ENCODE data around the gene FAM184A. TPM values are rescaled to one million over a fixed set of nuclear protein-coding genes. Genes with fewer than 3 reads are reported as not detected.
A peak's percentile ranks its signal among the peaks of the same experiment; 100 is the strongest.
"Not testable (repeated sequence)": the region's sequence is repeated elsewhere in the genome, so short reads cannot be mapped to it uniquely, and the experiment has no call there.

The FAM184A gene
- total and polyA plus RNA-seq, 8 donors, result 13.3 to 120 (median 88.2) TPM

DNA sequence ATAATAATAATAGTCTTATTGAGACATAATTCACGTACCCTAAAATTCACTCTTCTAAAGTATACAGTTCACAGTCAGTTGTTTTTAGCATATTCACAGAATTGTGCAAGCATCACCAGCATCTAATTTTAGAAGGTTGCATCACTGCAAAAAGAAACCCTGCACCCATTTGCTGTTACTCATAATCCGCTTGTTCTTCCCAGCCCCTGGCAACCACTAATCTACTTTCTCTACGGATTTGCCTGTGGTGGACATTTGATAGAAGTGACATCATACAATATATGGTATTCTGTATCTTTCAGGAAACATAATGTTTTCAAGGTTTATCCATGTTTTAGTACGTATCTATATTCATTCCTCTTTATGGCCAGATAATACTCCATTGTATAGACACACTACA lies 41.5 kb upstream of the FAM184A start:
- no peak for DNase-seq
- no peaks in the 10 kb centered on the region for H3K27me3 ChIP-seq
- no peak overlapping the region for H3K27ac ChIP-seq
- no peaks in the 10 kb centered on the region for H3K9me3 ChIP-seq
- ATAC-seq, result peak; percentile 53
- no peak overlapping the region for H3K4me3 ChIP-seq
- TF ChIP-seq, protein P1, sequence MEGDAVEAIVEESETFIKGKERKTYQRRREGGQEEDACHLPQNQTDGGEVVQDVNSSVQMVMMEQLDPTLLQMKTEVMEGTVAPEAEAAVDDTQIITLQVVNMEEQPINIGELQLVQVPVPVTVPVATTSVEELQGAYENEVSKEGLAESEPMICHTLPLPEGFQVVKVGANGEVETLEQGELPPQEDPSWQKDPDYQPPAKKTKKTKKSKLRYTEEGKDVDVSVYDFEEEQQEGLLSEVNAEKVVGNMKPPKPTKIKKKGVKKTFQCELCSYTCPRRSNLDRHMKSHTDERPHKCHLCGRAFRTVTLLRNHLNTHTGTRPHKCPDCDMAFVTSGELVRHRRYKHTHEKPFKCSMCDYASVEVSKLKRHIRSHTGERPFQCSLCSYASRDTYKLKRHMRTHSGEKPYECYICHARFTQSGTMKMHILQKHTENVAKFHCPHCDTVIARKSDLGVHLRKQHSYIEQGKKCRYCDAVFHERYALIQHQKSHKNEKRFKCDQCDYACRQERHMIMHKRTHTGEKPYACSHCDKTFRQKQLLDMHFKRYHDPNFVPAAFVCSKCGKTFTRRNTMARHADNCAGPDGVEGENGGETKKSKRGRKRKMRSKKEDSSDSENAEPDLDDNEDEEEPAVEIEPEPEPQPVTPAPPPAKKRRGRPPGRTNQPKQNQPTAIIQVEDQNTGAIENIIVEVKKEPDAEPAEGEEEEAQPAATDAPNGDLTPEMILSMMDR (IDR thresholded peaks at IDR 0.05), result no peak
- intact Hi-C loops (cut with DNase I), result no loop called here
- no peaks in the 10 kb centered on the region for H3K36me3 ChIP-seq
- H3K4me1 ChIP-seq, result peaks cover 0 to 5% of the 10 kb centered on the region in 2 donors

DNA sequence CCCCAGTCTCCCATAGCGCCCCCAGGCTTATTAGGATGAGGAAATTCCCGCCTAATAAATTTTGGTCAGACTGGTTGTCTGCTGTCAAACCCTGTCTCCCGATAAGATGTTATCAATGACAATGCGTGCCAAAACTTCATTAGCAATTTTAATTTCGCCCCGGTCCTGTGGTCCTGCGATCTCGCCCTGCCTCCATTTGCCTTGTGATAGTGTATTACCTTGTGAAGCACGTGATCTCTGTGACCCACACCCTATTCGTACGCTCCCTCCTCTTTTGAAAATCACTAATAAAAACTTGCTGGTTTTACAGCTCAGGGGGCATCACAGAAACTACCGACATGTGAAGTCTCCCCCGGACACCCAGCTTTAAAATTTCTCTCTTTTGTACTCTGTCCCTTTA lies 40.6 kb upstream of the FAM184A start:
- intact Hi-C loops (cut with DNase I); H3K27me3 ChIP-seq; H3K9me3 ChIP-seq; ATAC-seq; H3K4me1 ChIP-seq; H3K27ac ChIP-seq; H3K36me3 ChIP-seq; DNase-seq; H3K4me3 ChIP-seq: not testable (repeated sequence)

DNA sequence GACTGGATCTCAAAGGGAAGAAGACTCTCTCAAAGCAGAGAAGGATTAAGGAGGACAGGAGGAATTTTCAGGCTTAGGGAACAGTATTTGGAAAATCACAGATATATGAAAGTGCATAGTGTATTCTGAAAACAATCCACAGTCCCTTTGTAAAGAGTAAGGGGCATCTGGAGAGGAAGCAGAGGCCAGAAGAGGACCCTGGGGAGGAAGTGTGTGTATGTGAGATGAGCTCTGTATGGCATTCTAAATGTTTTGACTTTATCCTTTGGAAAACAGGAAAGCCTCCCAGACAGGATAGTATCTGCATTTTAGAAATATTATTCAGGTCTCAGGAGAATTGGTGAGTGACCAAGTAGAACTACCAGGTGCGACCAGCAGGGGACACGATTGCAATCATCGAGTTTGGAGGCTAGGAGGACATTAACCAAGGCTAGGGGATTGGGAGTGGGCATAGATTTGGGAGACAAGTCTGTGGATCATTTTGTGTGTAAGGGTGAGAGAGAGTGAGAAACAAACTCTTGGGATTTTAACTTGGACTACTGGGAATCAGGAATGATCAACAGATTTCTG lies 38.3 kb upstream of the FAM184A start:
- ATAC-seq, result no peak
- Histone ChIP-seq H3K27ac (no peak overlapping the region), H3K4me1 (peaks cover 0 to 17% of the 10 kb centered on the region in 2 donors), H3K9me3 (no peaks in the 10 kb centered on the region), H3K4me3 (no peak overlapping the region), H3K36me3 (no peaks in the 10 kb centered on the region), H3K27me3 (no peaks in the 10 kb centered on the region)
- intact Hi-C loops (cut with DNase I), result no loop called here
- TF ChIP-seq, protein P1 (IDR thresholded peaks at IDR 0.05), result no peak
- DNase-seq, result no peak

DNA sequence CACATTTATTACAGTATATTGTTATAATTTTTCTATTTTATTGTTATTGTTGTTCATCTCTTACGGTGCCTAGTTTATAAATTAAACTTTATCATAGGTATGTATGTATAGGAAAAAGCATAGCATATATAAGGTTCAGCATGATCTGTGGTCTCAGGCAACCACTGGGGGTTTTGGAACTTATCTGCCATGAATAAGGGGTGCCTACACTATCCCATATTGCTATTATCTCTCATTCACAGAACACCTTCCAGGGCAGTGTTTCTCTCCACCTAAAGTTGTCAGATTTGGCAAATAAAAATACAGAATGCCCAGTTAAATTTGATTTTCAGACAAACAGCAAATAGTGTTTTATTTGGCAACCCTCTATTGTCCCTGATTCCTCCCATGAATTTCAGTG lies 35.5 kb upstream of the FAM184A start:
- Histone ChIP-seq H3K27me3 (no peaks in the 10 kb centered on the region), H3K36me3 (no peaks in the 10 kb centered on the region), H3K9me3 (no peaks in the 10 kb centered on the region), H3K27ac (no peak overlapping the region), H3K4me1 (peaks cover 0 to 16% of the 10 kb centered on the region in 2 donors), H3K4me3 (no peak overlapping the region)
- TF ChIP-seq, protein P1 (IDR thresholded peaks at IDR 0.05), result no peak
- intact Hi-C loops (cut with DNase I), result loop anchor here in 1 of 2 donors (5.0 kb wide), 1 partner anchor 147 kb away; no protein-coding TSS in a partner anchor
- ATAC-seq, result no peak
- no peak for DNase-seq

DNA sequence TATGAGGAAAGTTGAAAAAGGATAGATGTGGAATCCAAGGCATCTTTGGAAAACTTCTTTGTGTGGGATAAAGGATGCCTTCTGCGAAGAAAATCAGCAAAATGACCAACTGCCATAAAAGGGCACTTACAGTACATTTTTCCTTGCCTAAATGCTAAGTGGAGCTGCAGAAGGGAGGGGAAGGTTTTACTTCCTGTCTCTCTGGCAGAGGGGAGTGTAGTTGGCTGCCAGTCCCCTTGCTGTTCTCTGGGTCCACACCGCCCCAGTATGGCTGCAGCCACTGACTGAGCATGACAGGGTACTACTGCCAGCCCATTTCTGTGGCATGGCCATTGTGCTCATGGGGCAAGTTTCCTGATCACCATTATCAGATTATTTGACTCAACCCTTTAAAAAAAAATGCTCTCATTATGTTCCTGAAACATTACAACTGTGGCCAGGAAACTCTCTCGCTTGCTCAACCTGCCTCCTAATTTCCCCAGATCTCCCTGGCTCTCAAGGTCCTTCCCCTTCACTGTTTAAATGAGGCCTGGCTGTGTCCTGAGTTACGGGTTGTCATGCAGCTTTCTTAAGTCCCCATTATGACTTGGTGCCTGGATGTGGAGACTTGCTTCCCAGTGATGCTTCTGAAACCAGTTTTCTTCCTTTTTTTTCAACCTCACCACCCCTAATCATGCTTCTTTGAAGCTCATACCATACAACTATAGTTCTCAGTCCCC lies 34.5 kb upstream of the FAM184A start:
- Histone ChIP-seq H3K27me3 (no peaks in the 10 kb centered on the region), H3K27ac (peak overlapping the region in 1 of 2 donors; percentile 13), H3K9me3 (no peaks in the 10 kb centered on the region), H3K36me3 (no peaks in the 10 kb centered on the region), H3K4me1 (peaks cover 0 to 16% of the 10 kb centered on the region in 2 donors), H3K4me3 (no peak overlapping the region)
- TF ChIP-seq, protein P1 (IDR thresholded peaks at IDR 0.05), result no peak
- intact Hi-C loops (cut with DNase I), result loop anchor here in 1 of 2 donors (5.0 kb wide), 1 partner anchor 146 kb away; no protein-coding TSS in a partner anchor
- ATAC-seq (peak; percentile 35), DNase-seq (no peak)
